ENCODE measurements around the gene PTP4A2.
"Not testable (repeated sequence)": the region's sequence is repeated elsewhere in the genome, so short reads cannot be mapped to it uniquely, and the experiment has no call there.

Gene PTP4A2

GRCh38 chr1:31926853-31927660 is 11.1 kb downstream of the PTP4A2 start:
- no peak for DNase-seq

GRCh38 chr1:31926252-31926651 is 11.9 kb downstream of the PTP4A2 start:
- no peak for DNase-seq

DNA sequence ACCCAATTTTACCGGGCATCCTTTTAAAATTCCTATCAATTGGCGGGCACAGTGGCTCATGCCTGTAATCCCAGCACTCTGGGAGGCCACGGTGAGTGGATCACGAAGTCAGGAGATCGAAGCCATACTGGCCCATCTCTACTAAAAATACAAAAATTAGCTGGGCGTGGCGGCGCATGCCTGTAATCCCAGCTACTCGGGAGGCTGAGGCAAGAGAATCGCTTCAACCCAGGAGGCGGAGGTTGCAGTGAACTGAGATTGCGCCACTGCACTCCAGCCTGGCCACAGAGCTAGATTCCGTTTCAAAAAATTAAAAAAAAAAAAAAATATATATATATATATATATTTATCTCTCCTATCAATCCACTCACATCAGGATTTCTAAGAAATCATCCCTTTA is 12.3 kb downstream of the PTP4A2 start:
- DNase-seq = not testable (repeated sequence)

DNA sequence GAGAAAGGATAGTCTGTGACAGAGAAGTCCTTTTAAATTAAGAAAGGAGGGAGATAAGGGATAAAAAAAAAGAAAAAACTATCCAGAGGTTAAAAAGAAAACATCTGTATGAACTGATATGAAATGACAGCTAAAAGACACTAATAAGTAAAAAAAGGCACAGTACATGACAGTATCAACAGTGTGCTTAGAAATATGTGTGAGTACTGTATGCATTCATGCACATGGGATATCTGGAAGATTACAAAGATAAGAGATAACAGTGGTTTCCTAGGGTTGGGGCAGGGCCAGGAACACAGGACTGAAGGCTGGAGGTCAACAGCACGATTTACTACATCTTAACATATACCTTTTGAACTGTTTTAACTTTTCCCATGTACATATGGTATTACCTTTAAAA is 13.3 kb downstream of the PTP4A2 start:
- no peak for DNase-seq

- DNase-seq = no peak
These were observed 14.2 kb downstream of the PTP4A2 start for GRCh38 chr1:31923901-31924535.

DNA sequence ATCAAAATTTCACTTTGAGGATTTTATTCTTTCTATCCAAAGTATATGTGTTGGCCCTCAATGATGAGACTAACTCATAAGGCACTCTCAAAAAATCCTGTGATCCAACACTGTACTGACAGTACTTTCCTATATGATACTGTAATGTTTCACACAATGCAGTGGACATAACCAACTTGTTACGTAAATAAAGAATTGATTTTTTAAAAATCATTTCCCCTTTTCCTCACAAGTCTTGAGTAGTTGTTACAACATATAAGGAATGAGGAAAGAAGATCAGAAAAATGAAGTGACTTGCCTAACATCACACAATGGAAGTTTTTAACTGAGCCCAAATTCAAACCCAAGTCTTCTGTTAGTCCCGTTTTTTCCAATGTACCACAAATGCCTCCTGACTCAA is 17.2 kb downstream of the PTP4A2 start:
- DNase-seq = no peak

DNA sequence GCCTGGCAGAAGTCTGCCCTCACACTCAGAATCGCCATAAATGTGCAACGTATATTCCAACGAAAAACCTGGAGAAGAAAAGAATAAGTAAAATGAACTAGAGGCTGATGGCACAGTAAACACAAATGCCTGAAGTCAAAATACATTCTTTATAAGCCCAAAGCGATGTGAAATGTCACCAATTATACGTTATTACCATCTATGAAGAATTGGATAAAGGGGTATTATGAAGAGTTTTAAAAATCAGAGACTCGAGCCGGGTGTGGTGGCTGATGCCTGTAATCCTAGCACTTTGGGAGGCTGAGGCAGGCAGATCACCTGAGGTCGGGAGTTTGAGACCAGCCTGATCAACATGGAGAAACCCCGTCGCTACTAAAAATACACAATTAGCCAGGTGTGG is 18.6 kb downstream of the PTP4A2 start:
- DNase-seq = no peak

- no peak for DNase-seq
These were observed 22.7 kb downstream of the PTP4A2 start for GRCh38 chr1:31915438-31915837.

DNA sequence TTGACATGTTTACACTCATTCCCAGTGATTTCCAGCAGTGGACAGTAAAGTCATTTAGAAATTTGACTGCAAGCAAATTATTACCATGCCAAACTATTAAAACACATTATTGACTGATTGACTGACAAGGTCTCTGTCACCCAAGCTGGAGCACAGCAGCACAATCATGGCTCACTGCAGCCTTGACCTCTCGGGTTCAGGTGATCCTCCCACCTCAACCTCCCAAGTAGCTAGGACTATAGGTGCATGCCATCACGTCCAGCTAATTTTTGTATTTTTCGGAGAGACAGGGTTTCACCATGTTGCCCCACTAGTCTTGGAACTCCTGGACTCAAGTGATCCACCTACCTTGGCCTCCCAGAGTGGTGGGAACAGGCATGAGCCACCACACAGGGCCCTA is 24.2 kb downstream of the PTP4A2 start:
- DNase-seq = no peak

DNA sequence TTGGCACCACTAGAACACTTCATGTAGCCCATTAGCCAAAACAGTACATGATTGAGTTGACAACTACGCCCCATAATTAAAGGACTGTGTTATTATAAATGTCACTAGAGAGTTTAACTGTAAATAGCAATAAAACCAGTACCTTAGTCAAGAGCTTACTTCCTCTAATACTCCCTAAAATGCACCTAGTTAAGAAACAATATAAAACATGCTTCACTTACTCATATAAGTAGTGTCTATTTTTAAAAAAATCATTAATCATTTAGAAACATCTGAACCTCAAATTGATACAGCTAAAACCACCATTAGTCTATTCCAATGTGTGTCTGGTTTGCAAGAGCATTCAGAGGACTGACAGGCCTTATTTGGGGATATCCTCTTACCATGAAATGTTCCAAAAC is 25.3 kb downstream of the PTP4A2 start:
- DNase-seq = no peak

GRCh38 chr1:31911994-31912780 is 26.0 kb downstream of the PTP4A2 start:
- DNase-seq = no peak

GRCh38 chr1:31910933-31911332 is 27.2 kb downstream of the PTP4A2 start:
- DNase-seq = no peak

GRCh38 chr1:31909691-31910090 is 28.5 kb downstream of the PTP4A2 start:
- DNase-seq = no peak

DNA sequence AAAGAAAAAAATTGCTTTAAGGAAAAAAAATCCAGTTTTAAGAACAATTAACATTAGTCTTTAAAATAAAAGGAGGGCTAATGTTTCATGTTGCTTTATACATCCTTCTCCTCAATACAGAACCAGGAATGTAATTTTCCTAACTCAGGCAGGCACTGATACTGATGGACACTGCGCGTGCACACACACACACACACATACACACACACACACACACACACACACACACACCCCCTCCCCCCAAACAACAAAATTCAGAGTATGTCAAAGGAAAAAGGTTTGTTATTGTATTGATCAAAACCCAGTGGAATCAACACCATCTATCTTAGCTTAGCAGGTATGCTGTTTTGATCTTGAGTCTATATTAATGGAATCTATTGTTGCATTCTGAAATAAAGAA is 31.6 kb downstream of the PTP4A2 start:
- DNase-seq = no peak

- no peak for DNase-seq
These were observed 32.5 kb downstream of the PTP4A2 start for GRCh38 chr1:31905681-31906080.

GRCh38 chr1:31905093-31905509 is 33.1 kb downstream of the PTP4A2 start:
- DNase-seq = no peak

- DNase-seq = no peak
These were observed 33.7 kb downstream of the PTP4A2 start for GRCh38 chr1:31904339-31905092.

- DNase-seq = no peak
These were observed 35.7 kb downstream of the PTP4A2 start for GRCh38 chr1:31902510-31902860.

GRCh38 chr1:31901838-31902509 is 36.2 kb downstream of the PTP4A2 start:
- no peak for DNase-seq

- DNase-seq = no peak
These were observed 37.4 kb downstream of the PTP4A2 start for GRCh38 chr1:31900790-31901189.

DNA sequence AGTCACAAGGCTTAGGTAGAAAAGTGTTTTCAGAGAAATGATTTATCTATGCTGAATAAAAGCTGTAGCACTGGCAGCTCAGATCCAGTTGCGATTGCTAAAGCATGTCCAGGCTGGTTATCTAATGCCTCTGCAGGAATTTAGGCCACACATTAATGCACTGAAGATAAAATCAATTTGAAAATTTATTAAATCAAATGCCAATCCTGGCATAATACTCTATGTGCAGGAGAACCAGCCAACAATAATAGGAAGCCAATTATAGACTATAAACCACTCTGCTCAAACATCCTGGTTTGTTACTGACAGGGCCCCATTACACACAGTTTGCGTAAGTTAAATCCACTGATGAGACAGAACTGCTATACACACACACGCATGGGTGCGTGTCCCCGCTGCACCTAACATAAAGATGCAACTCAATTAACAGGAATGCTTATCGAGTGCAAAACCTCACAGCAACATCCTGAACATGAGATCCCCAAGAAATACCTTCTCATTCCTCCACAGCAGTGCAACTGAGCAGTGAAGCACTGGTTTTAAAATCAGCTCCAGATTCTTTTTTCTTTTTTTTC is 40.6 kb downstream of the PTP4A2 start:
- DNase-seq = no peak

Measured in right kidney (tissue), 1 donor.